Fibroblast of pulmonary artery (primary cell): ENCODE measurements around the gene BRK1.
"Not testable (repeated sequence)": the region's sequence is repeated elsewhere in the genome, so short reads cannot be mapped to it uniquely, and the experiment has no call there.

Experiments
- DNase-seq: peaks from one replicate; pipeline ENCODE4 v3.0.0-alpha.2; 2010; ENCODE audit warnings: low read depth
- H3K4me3 ChIP-seq: replicated peaks from 2 replicates; pipeline ENCODE4 v1.5.1; 2011; ENCODE audit warnings: low read depth, mild to moderate bottlenecking, control low read depth, low read length, moderate library complexity
- CTCF ChIP-seq: IDR thresholded peaks from 2 replicates; pipeline ENCODE4 v1.5.1; 2011; ENCODE audit warnings: mild to moderate bottlenecking, control low read depth, low read length, inconsistent platforms; ENCODE audit errors: missing control alignments

Gene BRK1

DNA sequence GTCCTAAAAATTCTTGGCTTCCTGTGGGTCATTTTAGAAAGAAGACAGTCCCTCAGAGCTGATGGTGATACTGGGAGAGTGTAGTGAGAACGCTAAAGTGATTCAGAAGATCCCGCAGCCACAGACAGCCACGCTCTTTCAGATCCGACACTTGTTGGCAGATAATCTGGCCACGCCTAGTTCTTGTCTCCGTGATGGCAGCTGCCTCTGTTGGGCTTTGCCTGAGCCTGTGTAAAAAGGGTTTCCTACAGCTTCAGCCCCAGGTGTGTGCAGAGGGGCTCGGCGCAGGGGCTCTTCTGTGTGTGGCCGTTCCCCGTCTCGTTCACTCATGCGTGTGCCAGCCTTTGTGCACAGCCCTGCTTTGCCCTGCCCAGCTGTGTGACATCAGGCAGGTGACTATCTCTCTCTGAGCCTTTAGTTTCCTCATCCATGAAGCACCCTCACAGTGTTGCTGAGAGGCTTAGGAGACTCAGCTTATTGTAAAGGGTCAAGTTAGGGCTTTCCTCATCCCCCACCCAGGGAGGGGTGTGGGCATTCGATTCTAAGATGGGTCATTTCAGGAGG is 55.5 kb downstream of the BRK1 start:
- no peak for TF ChIP-seq CTCF
- H3K4me3 ChIP-seq: no peak overlapping the region
- DNase-seq: no peak

DNA sequence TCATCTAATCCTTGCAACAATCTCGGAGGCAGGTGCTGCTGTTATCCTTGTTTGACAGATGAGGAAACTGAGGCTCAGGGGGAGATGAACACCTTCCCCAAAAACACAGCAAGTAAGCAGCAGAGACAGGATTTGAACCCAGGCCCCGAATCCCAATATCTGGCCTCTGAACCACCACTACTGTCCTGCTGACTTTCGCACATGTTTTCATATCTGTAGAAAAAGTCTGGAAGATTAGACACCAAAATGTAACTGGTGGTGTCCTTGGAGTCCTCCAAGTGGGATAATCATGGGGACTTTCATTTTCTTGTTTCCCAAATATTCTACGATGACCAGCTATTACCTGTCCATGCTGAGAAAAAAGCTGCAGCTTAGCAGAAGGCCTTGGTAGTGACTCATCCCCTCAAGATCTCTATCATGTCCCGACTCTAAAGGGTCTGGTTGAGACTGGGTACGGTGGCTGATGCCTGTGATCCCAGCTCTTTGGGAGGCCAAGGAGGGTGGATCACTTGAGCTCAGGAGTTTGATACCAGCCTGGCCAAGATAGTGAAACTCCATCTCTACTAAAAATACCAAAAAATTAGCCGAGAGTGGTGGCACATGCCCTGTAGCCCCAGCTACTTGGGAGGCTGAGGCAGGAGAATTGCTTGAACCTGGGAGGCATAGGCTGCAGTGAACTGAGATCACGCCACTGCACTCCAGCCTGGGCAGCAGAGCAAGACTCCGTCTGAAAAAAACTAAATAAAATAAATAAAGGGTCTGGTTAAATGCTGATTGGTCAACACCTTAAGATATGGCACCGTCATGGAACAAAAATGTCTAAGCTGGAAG is 57.8 kb downstream of the BRK1 start:
- TF ChIP-seq CTCF: no peak
- no peak for DNase-seq
- no peak overlapping the region for H3K4me3 ChIP-seq

- DNase-seq: peak; percentile 97
- TF ChIP-seq CTCF: no peak
- no peak overlapping the region for H3K4me3 ChIP-seq
These were observed 58.5 kb downstream of the BRK1 start for GRCh38 chr3:10173926-10174435.

GRCh38 chr3:10175334-10175733 is 59.9 kb downstream of the BRK1 start:
- DNase-seq, H3K4me3 ChIP-seq: not testable (repeated sequence)

GRCh38 chr3:10176150-10176549 is 60.7 kb downstream of the BRK1 start:
- DNase-seq, H3K4me3 ChIP-seq: not testable (repeated sequence)
